C4-2B (cell line): Measurements from ENCODE around the gene ADAM10.

Source experiments
- H3K27ac ChIP-seq: fragments of 450-650 bp; 2 replicates; pipeline ENCODE4 v1.5.1; 2017
- CTCF ChIP-seq: fragments of 450-650 bp; conservative IDR thresholded peaks from 2 replicates; pipeline ENCODE4 v1.5.1; 2017; ENCODE audit warnings: mild to moderate bottlenecking
- ZFX ChIP-seq: fragments of 450-650 bp; IDR thresholded peaks from 2 replicates; pipeline ENCODE4 v1.6.1; 2017

ADAM10 gene

GRCh38 chr15:58556541-58556940 lies 193.0 kb downstream of the ADAM10 start:
- no peak overlapping the region for H3K27ac ChIP-seq
- TF ChIP-seq ZFX (no peak), CTCF (no peak)

GRCh38 chr15:58556028-58556361 lies 193.5 kb downstream of the ADAM10 start:
- H3K27ac ChIP-seq, result no peak overlapping the region
- no peak for TF ChIP-seq ZFX
- TF ChIP-seq CTCF, result no peak

GRCh38 chr15:58555162-58556027 lies 194.1 kb downstream of the ADAM10 start:
- H3K27ac ChIP-seq, result no peak overlapping the region
- no peak for TF ChIP-seq ZFX
- no peak for TF ChIP-seq CTCF

- H3K27ac ChIP-seq, result no peak overlapping the region
Measured at GRCh38 chr15:58554758-58555157, 194.7 kb downstream of the ADAM10 start.

GRCh38 chr15:58553365-58553918 lies 196.1 kb downstream of the ADAM10 start:
- TF ChIP-seq ZFX (no peak), CTCF (no peak)
- H3K27ac ChIP-seq, result no peak overlapping the region

More at GRCh38 chr15:58554758-58555157, 194.7 kb downstream of the ADAM10 start:
- TF ChIP-seq CTCF (no peak), ZFX (no peak)

GRCh38 chr15:58552505-58553364 lies 196.8 kb downstream of the ADAM10 start:
- TF ChIP-seq CTCF, result no peak
- TF ChIP-seq ZFX, result no peak
- no peak overlapping the region for H3K27ac ChIP-seq
